ENCODE data around the gene HIF1A. TPM values are rescaled to one million over a fixed set of nuclear protein-coding genes. Genes with fewer than 3 reads are reported as not detected.

Gene HIF1A
- total and polyA plus RNA-seq, 8 donors: 145 to 272 (median 204) TPM

GRCh38 chr14:61726778-61727658, 31.7 kb downstream of the HIF1A start:
- no peaks in the 10 kb centered on the region for H3K9me3 ChIP-seq
- no peak for TF ChIP-seq CTCF (IDR thresholded peaks at IDR 0.05)
- H3K27me3 ChIP-seq: no peaks in the 10 kb centered on the region
- H3K4me3 ChIP-seq: no peak overlapping the region
- no peak for ATAC-seq
- peaks cover 0 to 100% of the 10 kb centered on the region in 2 donors for H3K36me3 ChIP-seq
- DNase-seq: no peak
- no peak overlapping the region for H3K27ac ChIP-seq
- H3K4me1 ChIP-seq: peaks cover 0 to 29% of the 10 kb centered on the region in 2 donors
- intact Hi-C loops (cut with DNase I): no loop called here

- H3K36me3 ChIP-seq: peaks cover 3 to 100% of the 10 kb centered on the region in 2 donors
- TF ChIP-seq CTCF (IDR thresholded peaks at IDR 0.05): peak in 1 of 2 donors; percentile 16
- ATAC-seq (no peak), DNase-seq (peak in 1 of 4 donors; percentile 28)
- H3K27me3 ChIP-seq: no peaks in the 10 kb centered on the region
- no peak overlapping the region for H3K4me3 ChIP-seq
- H3K4me1 ChIP-seq: peaks cover 0 to 25% of the 10 kb centered on the region in 2 donors
- no peak overlapping the region for H3K27ac ChIP-seq
- no peaks in the 10 kb centered on the region for H3K9me3 ChIP-seq
- intact Hi-C loops (cut with DNase I): loop anchor here in 1 of 2 donors (5.0 kb wide), 1 partner anchor 269 kb away; no protein-coding TSS in a partner anchor
Measured at GRCh38 chr14:61730756-61731373, 35.6 kb downstream of the HIF1A start.

GRCh38 chr14:61733972-61734371, 38.7 kb downstream of the HIF1A start:
- H3K36me3 ChIP-seq: peaks cover 7 to 100% of the 10 kb centered on the region in 2 donors
- intact Hi-C loops (cut with DNase I): loop anchor here in 1 of 2 donors (5.0 kb wide), 1 partner anchor 272 kb away; no protein-coding TSS in a partner anchor

GRCh38 chr14:61736751-61737150, 41.4 kb downstream of the HIF1A start:
- DNase-seq: no peak
- TF ChIP-seq CTCF (IDR thresholded peaks at IDR 0.05): no peak
- no peak for ATAC-seq
- Histone ChIP-seq H3K27ac (no peak overlapping the region), H3K27me3 (no peaks in the 10 kb centered on the region), H3K4me3 (no peak overlapping the region), H3K9me3 (no peaks in the 10 kb centered on the region), H3K4me1 (peaks cover 0 to 14% of the 10 kb centered on the region in 2 donors), H3K36me3 (peaks cover 7 to 100% of the 10 kb centered on the region in 2 donors)
- intact Hi-C loops (cut with DNase I): no loop called here

More at GRCh38 chr14:61733972-61734371, 38.7 kb downstream of the HIF1A start:
- Histone ChIP-seq H3K27ac (no peak overlapping the region), H3K27me3 (no peaks in the 10 kb centered on the region), H3K4me1 (peaks cover 0 to 22% of the 10 kb centered on the region in 2 donors), H3K4me3 (no peak overlapping the region), H3K9me3 (no peaks in the 10 kb centered on the region)
- TF ChIP-seq CTCF (IDR thresholded peaks at IDR 0.05): no peak
- ATAC-seq (no peak), DNase-seq (no peak)

- H3K9me3 ChIP-seq: no peaks in the 10 kb centered on the region
- H3K4me3 ChIP-seq: no peak overlapping the region
- no peaks in the 10 kb centered on the region for H3K27me3 ChIP-seq
- H3K27ac ChIP-seq: no peak overlapping the region
- DNase-seq: no peak
- H3K4me1 ChIP-seq: peaks cover 0 to 14% of the 10 kb centered on the region in 2 donors
- TF ChIP-seq CTCF (IDR thresholded peaks at IDR 0.05): no peak
- intact Hi-C loops (cut with DNase I): no loop called here
- peak; percentile 17 for ATAC-seq
- H3K36me3 ChIP-seq: peaks cover 5 to 100% of the 10 kb centered on the region in 2 donors
Measured at GRCh38 chr14:61737915-61738314, 42.6 kb downstream of the HIF1A start.
